CD4-positive, alpha-beta T cell treated with Interleukin-4 for 4 hours (primary cell): ENCODE data around the gene INS.
"Not testable (repeated sequence)": the region's sequence is repeated elsewhere in the genome, so short reads cannot be mapped to it uniquely, and the experiment has no call there.

Experiments
- DNase-seq: peaks from one replicate; pipeline ENCODE4 v3.0.0-alpha.2; 2020

INS gene

GRCh38 chr11:2129699-2130366 lies 31.2 kb downstream of the INS start:
- no peak for DNase-seq

- DNase-seq, result no peak
These were observed 31.7 kb downstream of the INS start for GRCh38 chr11:2129308-2129698.

GRCh38 chr11:2128511-2129307 lies 32.3 kb downstream of the INS start:
- DNase-seq, result no peak

GRCh38 chr11:2128130-2128510 lies 32.9 kb downstream of the INS start:
- DNase-seq, result no peak

- DNase-seq, result no peak
These were observed 33.4 kb downstream of the INS start for GRCh38 chr11:2127482-2128129.

- DNase-seq, result no peak
These were observed 34.4 kb downstream of the INS start for GRCh38 chr11:2126520-2127085.

GRCh38 chr11:2124736-2125484 lies 36.1 kb downstream of the INS start:
- DNase-seq, result not testable (repeated sequence)

- no peak for DNase-seq
These were observed 37.4 kb downstream of the INS start for GRCh38 chr11:2123628-2123960.

- DNase-seq, result no peak
These were observed 37.9 kb downstream of the INS start for GRCh38 chr11:2122907-2123627.

- no peak for DNase-seq
These were observed 38.6 kb downstream of the INS start for GRCh38 chr11:2122222-2122906.

- DNase-seq, result no peak
These were observed 39.5 kb downstream of the INS start for GRCh38 chr11:2121227-2122130.

- no peak for DNase-seq
These were observed 40.5 kb downstream of the INS start for GRCh38 chr11:2120359-2121100.

GRCh38 chr11:2118677-2119076 lies 42.3 kb downstream of the INS start:
- no peak for DNase-seq

- no peak for DNase-seq
These were observed 44.3 kb downstream of the INS start for GRCh38 chr11:2116680-2117079.

GRCh38 chr11:2115308-2115707 lies 45.7 kb downstream of the INS start:
- no peak for DNase-seq

GRCh38 chr11:2114430-2115241 lies 46.4 kb downstream of the INS start:
- no peak for DNase-seq

- no peak for DNase-seq
These were observed 47.2 kb downstream of the INS start for GRCh38 chr11:2113776-2114175.

GRCh38 chr11:2110521-2110920 lies 50.5 kb downstream of the INS start:
- no peak for DNase-seq
